Adrenal gland (tissue), 5 donors: ENCODE results near the gene IFT25.

Experiments
- CTCF ChIP-seq, 6 experiments: fragments of 450-650 bp in 4 of 6; fragments of 200-600 bp in 2 of 6; sonication (generic) in 1 of 6; IDR thresholded peaks; 1 replicate in 5 of 6; 2 replicates in 1 of 6; pipeline versions ENCODE4 v1.5.1 to v1.8.0; 2016 to 2021; ENCODE audit warnings: antibody characterized with exemption in 6 of 6, mild to moderate bottlenecking in 2 of 6, moderate library complexity in 1 of 6
- POLR2A ChIP-seq, 2 donors: fragments of 450-650 bp; IDR thresholded peaks; one replicate each; pipeline ENCODE4 v1.6.1; 2017; ENCODE audit warnings: antibody characterized with exemption in 2 of 2, mild to moderate bottlenecking in 2 of 2, moderate library complexity in 1 of 2
- donor health status: DM: no; HTN: no; CAD: no.

GRCh38 chr1:53986458-53986857 is 41.0 kb upstream of the IFT25 start:
- no peak for TF ChIP-seq POLR2A (IDR thresholded peaks at IDR 0.05)
- TF ChIP-seq CTCF (IDR thresholded peaks at IDR 0.05), result no peak
